GM21423 (cell line): ENCODE results near the gene FOLR2.
"Not testable (repeated sequence)": the region's sequence is repeated elsewhere in the genome, so short reads cannot be mapped to it uniquely, and the experiment has no call there.

Experiments
- ATAC-seq: cut with Tn5 transposase; IDR thresholded peaks from one replicate; pipeline ENCODE4 v1.9.1; 2021; ENCODE audit warnings: mild to moderate bottlenecking, moderate library complexity; ENCODE audit not compliant: unreplicated experiment

Gene FOLR2

DNA sequence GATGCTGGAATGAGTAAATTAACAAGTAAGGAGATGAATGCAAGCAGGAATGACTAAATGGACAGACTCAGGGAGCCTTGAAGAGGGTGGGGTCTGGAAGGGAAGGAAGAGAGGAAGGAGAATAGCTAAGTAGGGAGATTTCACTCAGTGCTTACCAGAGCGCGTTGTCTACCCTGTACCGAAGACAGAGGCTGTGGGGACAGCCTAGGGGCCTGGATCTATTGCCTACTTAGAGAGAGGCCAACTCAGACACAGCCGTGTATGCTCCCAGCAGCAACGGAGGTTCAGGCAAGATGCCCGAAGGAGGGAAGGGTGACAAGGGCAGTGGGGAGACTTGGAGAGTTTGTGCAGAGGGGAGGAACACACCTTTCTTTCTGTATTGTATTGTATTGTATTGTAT, at the start of gene FOLR2:
Gene FOLR2 (plus strand): TSS at position 157 of the 400 bp plus-strand sequence. CDS start 1,791 bp downstream, outside the sequence.
- ATAC-seq: no peak

DNA sequence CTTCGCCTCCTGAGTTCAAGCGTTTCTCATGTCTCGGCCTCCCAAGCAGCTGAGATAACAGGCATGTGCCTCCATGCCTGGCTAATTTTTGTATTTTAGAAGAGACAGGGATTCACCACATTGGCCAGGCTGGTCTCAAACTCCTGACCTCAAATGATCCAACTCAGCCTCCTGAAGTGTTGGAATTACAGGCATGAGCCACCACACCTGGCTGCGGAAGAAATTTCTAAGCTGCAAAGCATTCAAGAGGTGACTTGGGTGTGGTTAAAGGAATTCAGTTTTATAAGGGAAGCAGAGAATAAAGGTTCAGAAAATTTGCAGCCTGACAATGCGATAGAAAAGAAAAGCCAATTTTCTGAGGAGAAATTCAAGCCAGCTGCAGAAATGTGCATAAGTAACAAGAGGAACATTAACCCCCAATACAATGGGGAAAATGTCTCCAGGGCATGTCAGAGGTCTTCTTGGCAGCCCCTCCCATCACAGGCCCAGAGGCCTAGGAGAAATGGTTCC, 47.5 kb upstream of the FOLR2 start:
- ATAC-seq: not testable (repeated sequence)

GRCh38 chr11:72169754-72170153, 46.8 kb upstream of the FOLR2 start:
- ATAC-seq: not testable (repeated sequence)

DNA sequence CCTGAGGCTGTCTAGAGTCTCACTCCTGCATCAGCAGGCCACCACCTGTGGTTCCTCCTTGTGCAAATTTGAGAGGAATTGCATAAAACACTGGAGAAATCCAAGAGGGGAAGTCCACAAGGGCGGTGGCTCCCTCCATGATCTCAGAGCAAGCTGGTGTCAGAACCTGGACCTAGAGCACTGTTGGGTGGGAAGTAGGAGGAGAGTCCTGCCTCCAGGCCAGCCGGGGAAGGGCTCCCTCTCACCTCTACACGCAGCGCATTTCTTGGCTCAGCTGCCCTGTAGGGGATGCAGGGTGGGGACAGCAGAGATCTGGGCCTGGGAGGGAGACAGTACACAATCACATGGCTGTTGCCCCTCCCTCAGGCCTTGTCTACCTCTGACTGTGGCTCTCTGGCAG, 44.6 kb upstream of the FOLR2 start:
- ATAC-seq: not testable (repeated sequence)

GRCh38 chr11:72173291-72173690, 43.3 kb upstream of the FOLR2 start:
- no peak for ATAC-seq

DNA sequence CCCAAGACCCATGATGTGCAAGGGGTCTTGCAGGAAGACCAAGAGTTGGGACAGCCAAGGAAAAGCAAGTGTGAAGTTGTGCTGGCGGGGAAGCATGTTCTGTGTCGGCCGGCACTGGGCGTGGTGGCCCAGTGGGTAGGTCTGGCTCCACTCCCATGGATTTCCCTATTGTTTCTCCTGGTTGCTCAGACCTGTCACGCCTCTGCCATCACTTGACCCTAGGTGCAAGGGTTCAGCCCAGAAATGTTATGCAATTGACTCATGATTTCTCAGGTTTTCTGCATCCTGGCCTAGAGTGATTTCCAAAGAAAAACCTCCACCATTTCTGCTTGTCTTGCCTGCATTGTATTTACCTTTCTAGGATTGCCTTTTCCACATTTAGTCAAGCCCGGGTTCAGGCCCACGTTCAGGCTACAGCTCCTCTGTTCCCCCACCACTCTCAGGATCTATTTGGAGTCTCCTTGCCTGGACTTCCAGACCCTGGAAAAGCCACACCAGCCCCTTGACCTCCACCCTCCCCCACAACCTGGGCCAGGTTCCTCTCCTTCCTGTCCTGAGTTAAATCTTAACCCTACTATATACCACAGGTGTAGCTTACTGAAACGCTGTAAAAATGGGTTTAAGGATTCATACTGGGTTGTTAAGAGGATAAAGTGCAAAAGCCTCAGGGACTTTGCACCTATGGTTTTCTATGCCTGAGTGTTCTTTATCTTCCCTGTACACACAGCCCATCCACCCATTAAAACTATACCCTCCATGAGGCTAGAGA, 42.1 kb upstream of the FOLR2 start:
- no peak for ATAC-seq

- ATAC-seq: no peak
Observed at GRCh38 chr11:72177656-72178055, 38.9 kb upstream of the FOLR2 start.

- ATAC-seq: no peak
Observed at GRCh38 chr11:72179049-72179803, 37.4 kb upstream of the FOLR2 start.

- ATAC-seq: no peak
Observed at GRCh38 chr11:72179804-72180396, 36.7 kb upstream of the FOLR2 start.

DNA sequence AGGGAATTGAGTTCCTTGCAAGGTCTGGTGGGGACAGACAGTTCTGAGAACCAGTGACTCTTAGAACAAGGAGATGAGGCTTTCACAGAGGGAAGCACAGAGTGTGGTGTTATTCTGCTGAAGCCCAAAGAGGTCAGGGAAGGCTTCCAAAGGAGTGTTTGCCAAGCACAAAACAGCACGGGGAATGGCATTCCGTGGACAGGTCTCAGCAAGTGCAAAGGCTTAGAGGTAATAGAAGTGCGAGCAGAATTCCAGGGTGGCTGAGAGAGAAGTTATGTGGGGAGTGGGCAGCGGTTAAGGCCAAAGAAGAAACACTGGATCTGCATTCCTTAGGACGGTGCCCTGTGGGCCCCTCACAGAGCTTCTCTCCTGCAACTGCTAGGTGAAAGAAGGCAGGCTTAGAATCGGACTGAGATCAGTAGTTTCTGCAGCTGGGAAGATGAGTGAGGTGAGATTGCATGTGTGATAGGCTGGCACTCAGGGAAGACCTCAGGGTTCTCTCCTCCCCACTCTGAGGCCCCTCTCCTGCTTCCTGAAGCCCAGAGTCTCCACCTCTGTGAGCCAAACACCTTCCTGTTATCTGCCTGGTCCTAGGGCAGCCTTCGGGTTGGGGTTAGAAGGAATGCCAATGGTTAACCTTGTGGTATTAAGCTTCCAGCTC, 35.6 kb upstream of the FOLR2 start:
- ATAC-seq: not testable (repeated sequence)

DNA sequence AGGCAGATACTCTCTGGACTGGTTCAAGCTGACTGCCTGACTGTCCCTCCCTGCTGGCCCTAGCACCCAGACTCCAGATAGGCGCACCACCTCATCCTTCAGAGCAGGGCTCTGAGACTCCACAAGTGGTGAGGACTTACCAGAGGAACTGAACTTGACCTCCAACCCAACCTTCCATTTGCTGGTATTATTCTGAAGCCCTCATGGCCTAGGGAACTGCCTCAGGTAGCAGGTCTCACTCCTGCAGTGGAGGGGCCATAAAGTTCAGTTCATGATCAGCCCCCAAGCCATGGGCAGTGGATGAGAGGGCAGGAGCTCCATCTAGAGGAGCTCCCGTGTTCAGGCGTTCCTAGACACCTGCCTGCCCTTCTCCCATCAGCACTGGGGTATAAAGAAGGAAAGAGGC, 35.0 kb upstream of the FOLR2 start:
- not testable (repeated sequence) for ATAC-seq

DNA sequence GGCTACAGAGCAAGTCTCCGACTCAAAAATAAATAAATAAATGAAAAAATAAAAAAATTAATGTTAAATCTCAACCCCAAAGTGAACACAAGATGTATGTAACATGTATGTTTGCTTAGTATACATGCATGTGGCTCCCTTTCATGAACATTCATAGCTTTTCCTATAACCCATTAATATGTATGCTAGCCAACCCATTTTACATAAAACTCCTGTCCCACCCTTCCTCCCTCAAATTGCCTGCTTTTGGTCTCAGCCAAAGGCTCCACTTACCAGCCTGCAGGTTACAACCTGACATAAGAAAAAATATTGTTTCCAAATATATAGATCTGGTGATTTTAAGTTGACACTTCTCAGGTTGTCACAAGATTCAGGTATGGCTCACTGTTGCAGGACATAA, 28.3 kb upstream of the FOLR2 start:
- no peak for ATAC-seq

GRCh38 chr11:72189455-72190250, 26.9 kb upstream of the FOLR2 start:
- no peak for ATAC-seq

GRCh38 chr11:72190631-72191071, 25.9 kb upstream of the FOLR2 start:
- no peak for ATAC-seq

DNA sequence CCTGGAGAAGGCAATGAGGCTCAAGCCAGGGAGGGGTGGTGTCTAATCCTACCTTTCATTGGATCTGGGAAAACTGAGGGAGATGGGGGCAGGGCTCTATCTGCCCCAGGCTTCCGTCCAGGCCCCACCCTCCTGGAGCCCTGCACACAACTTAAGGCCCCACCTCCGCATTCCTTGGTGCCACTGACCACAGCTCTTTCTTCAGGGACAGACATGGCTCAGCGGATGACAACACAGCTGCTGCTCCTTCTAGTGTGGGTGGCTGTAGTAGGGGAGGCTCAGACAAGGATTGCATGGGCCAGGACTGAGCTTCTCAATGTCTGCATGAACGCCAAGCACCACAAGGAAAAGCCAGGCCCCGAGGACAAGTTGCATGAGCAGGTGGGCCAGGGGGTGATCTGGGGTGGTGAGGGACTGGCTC, 24.6 kb upstream of the FOLR2 start, which contains the start of gene FOLR1:
Gene FOLR1 (plus strand): TSS at position 180 of the 421 bp plus-strand sequence. CDS start 34 bp downstream, at position 214.
- no peak for ATAC-seq

DNA sequence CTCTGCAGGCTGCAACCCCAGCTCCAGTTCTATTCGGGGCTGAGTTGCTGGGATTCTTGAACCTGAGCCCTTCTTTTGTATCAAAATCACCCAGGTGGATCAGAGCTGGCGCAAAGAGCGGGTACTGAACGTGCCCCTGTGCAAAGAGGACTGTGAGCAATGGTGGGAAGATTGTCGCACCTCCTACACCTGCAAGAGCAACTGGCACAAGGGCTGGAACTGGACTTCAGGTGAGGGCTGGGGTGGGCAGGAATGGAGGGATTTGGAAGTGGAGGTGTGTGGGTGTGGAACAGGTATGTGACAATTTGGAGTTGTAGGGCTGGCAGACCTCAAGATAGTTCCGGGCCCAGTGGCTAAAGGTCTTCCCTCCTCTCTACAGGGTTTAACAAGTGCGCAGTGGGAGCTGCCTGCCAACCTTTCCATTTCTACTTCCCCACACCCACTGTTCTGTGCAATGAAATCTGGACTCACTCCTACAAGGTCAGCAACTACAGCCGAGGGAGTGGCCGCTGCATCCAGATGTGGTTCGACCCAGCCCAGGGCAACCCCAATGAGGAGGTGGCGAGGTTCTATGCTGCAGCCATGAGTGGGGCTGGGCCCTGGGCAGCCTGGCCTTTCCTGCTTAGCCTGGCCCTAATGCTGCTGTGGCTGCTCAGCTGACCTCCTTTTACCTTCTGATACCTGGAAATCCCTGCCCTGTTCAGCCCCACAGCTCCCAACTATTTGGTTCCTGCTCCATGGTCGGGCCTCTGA, 20.9 kb upstream of the FOLR2 start:
- no peak for ATAC-seq

DNA sequence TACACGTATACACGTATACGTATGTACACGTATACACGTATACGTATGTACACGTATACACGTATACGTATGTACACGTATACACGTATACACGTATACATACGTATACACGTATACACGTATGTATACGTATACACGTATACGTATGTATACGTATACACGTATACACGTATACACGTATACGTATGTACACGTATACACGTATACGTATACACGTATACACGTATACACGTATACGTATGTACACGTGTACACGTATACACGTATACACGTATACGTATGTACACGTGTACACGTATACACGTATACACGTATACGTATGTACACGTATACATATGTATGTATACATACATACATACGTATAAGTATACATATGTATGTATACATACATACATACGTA, 15.1 kb upstream of the FOLR2 start:
- ATAC-seq: not testable (repeated sequence)

GRCh38 chr11:72202571-72202970, 14.0 kb upstream of the FOLR2 start:
- no peak for ATAC-seq

- ATAC-seq: no peak
Observed at GRCh38 chr11:72203163-72203562, 13.4 kb upstream of the FOLR2 start.
